K562 (cell line): Measurements from ENCODE around the gene ULK3. TPM values are rescaled to one million over a fixed set of nuclear protein-coding genes. Genes with fewer than 3 reads are reported as not detected.
A peak's percentile ranks its signal among the peaks of the same experiment; 100 is the strongest.

Experiments used
- ATAC-seq: fragments of 200-7000 bp; cut with Tn5 transposase; 3 replicates; pipeline ENCODE4 v1.9.1; 2020; ENCODE audit warnings: moderate library complexity
- Bru-seq: library from RNA; stranded (reverse); fragments of 400-500 nt; gene quantifications from one replicate; lab custom pipeline; 2021; lab: Mats Ljungman, UMichigan
- BruChase-seq, 2 experiments: library from RNA; stranded (reverse); fragments of 400-500 nt; gene quantifications; one replicate each; lab custom pipeline; 2021; lab: Mats Ljungman, UMichigan
- BruUV-seq: library from RNA; stranded (reverse); fragments of 400-500 nt; replicated peaks from 2 replicates; lab custom pipeline; 2021; lab: Mats Ljungman, UMichigan
- CTCF ChIA-PET: fragments of 300-600 bp; formaldehyde crosslinking; extraction: SDS; loops from one replicate; lab custom pipeline; 2021; ENCODE audit warnings: low intra/inter-chr PET ratio; lab: Yijun Ruan, JAX
- POLR2A ChIA-PET: fragments of 300-600, 350-650 bp; sonication (Branson Sonifier 250); formaldehyde crosslinking; extraction: SDS; loops from one replicate; lab custom pipeline; 2021; ENCODE audit warnings: antibody characterized with exemption, inconsistent platforms; lab: Yijun Ruan, JAX
- DNase-seq, 4 experiments: peaks; one replicate each; pipeline versions ENCODE4 v3.0.0 to v3.0.0-alpha.2; 2011 to 2018; ENCODE audit warnings: low spot score in 3 of 4, mixed read lengths in 3 of 4; ENCODE audit errors: extremely low read depth in 1 of 4
- FAIRE-seq: peaks from 2 replicates; lab custom pipeline; 2011; peaks lifted over from hg19 to GRCh38; lab: Jason Lieb, UNC
- H2AFZ ChIP-seq: 2 replicates; pipeline ENCODE4 v1.6.0; 2011; ENCODE audit warnings: low read depth, low read length, control low read depth, inconsistent platforms
- H3K27ac ChIP-seq: fragments of 200-600 bp; 3 replicates; pipeline ENCODE4 v1.8.0; 2011; ENCODE audit warnings: low read depth, mild to moderate bottlenecking, control low read depth, inconsistent platforms, low read length, moderate library complexity, mixed read lengths; ENCODE audit errors: extremely low read depth
- H3K27me3 ChIP-seq, 2 experiments: fragments of 300-600 bp in 1 of 2; 2 replicates in 1 of 2; 3 replicates in 1 of 2; pipeline versions ENCODE4 v1.6.0 to v1.8.0; 2011; ENCODE audit warnings: inconsistent platforms in 2 of 2, low read length in 2 of 2, mild to moderate bottlenecking in 1 of 2, mixed read lengths in 1 of 2, moderate library complexity in 1 of 2; ENCODE audit not compliant: control insufficient read depth in 2 of 2, insufficient read depth in 2 of 2
- H3K36me3 ChIP-seq: fragments of 300-600 bp; 3 replicates; pipeline ENCODE4 v1.8.0; 2011; ENCODE audit warnings: mild to moderate bottlenecking, low read length, inconsistent platforms; ENCODE audit not compliant: control insufficient read depth, insufficient read depth
- H3K4me1 ChIP-seq, 2 experiments: fragments of 200-600 bp in 1 of 2; replicated peaks in 1 of 2; 2 replicates in 1 of 2; 3 replicates in 1 of 2; pipeline versions ENCODE4 v1.5.1 to v1.8.0; 2011; ENCODE audit warnings: inconsistent platforms in 2 of 2, low read length in 2 of 2, mild to moderate bottlenecking in 1 of 2, mixed read lengths in 1 of 2, moderate library complexity in 1 of 2; ENCODE audit not compliant: control insufficient read depth in 2 of 2, insufficient read depth in 2 of 2
- H3K4me2 ChIP-seq: 2 replicates; pipeline ENCODE4 v1.6.1; 2011; ENCODE audit warnings: low read length, control low read depth, inconsistent platforms, mixed read lengths; ENCODE audit not compliant: insufficient read depth
- H3K4me3 ChIP-seq: fragments of 200-600 bp; sonication (generic), shearing (Covaris generic); 2 replicates; pipeline ENCODE4 v1.5.1; 2016; ENCODE audit warnings: control low read depth, inconsistent platforms
- H3K79me2 ChIP-seq: fragments of 200-600 bp; 3 replicates; pipeline ENCODE4 v1.8.0; 2011; ENCODE audit warnings: low read length, inconsistent platforms; ENCODE audit not compliant: control insufficient read depth, insufficient read depth
- H3K9ac ChIP-seq, 2 experiments: 2 replicates each; pipeline versions ENCODE4 v1.6.0 to v1.6.1; 2011; ENCODE audit warnings: low read depth in 2 of 2, low read length in 2 of 2, control low read depth in 1 of 2, inconsistent platforms in 1 of 2, mild to moderate bottlenecking in 1 of 2, mixed read lengths in 1 of 2; ENCODE audit not compliant: insufficient read depth in 1 of 2
- H3K9me1 ChIP-seq: one replicate; pipeline ENCODE4 v1.6.0; 2011; ENCODE audit warnings: inconsistent platforms, mild to moderate bottlenecking, low read length, moderate library complexity; ENCODE audit not compliant: control insufficient read depth, insufficient read depth
- H3K9me3 ChIP-seq: replicated peaks from 2 replicates; pipeline ENCODE4 v1.5.1; 2011; ENCODE audit warnings: low read depth, low read length, inconsistent platforms; ENCODE audit not compliant: control insufficient read depth, insufficient read depth
- H4K20me1 ChIP-seq: replicated peaks from 2 replicates; pipeline ENCODE4 v1.6.1; 2011; ENCODE audit warnings: low read length, inconsistent platforms, mixed read lengths; ENCODE audit not compliant: control insufficient read depth, insufficient read depth
- DDX20 ChIP-seq: fragments of 450-650 bp; IDR thresholded peaks from 2 replicates; pipeline ENCODE4 v1.6.1; 2016; ENCODE audit warnings: missing genetic modification characterization, low read depth, mild to moderate bottlenecking, missing compliant biosample characterization, moderate library complexity
- FOXP1 ChIP-seq: sonication (generic); formaldehyde crosslinking; IDR thresholded peaks from 2 replicates; pipeline ENCODE4 v1.8.0; 2022; ENCODE audit warnings: mild to moderate bottlenecking, missing genetic modification reagents
- JUN ChIP-seq, 2 experiments: sonication (generic) in 1 of 2; formaldehyde crosslinking in 1 of 2; IDR thresholded peaks; 2 replicates each; pipeline versions ENCODE4 v1.6.1 to v1.8.0; 2012 to 2022; ENCODE audit warnings: borderline replicate concordance in 2 of 2, mild to moderate bottlenecking in 2 of 2, improper control_type of control experiment in 1 of 2, low read depth in 1 of 2, low read length in 1 of 2, missing genetic modification reagents in 1 of 2
- PCBP2 ChIP-seq: fragments of 200-400 bp; formaldehyde crosslinking; IDR thresholded peaks from 2 replicates; pipeline ENCODE4 v1.6.1; 2018; ENCODE audit warnings: low read length, low read depth, mild to moderate bottlenecking, moderate library complexity; ENCODE audit not compliant: poor library complexity, severe bottlenecking
- POLR2B ChIP-seq: fragments of 450-650 bp; IDR thresholded peaks from 2 replicates; pipeline ENCODE4 v1.6.1; 2018; ENCODE audit warnings: low read depth; ENCODE audit not compliant: partially characterized antibody
- RCOR1 ChIP-seq, 2 experiments: IDR thresholded peaks; 2 replicates each; pipeline ENCODE4 v1.6.1; 2012; ENCODE audit warnings: low read depth in 2 of 2, low read length in 2 of 2, borderline replicate concordance in 1 of 2, improper control_type of control experiment in 1 of 2
- SMAD2 ChIP-seq: fragments of 150-350 bp; IDR thresholded peaks from 2 replicates; pipeline ENCODE4 v1.6.1; 2014; ENCODE audit warnings: low read depth, mild to moderate bottlenecking, low read length
- YY1 ChIP-seq, 3 experiments: IDR thresholded peaks; 2 replicates each; pipeline ENCODE4 v1.6.1; 2011; ENCODE audit warnings: low read length in 2 of 3, mild to moderate bottlenecking in 2 of 3, moderate library complexity in 2 of 3, borderline replicate concordance in 1 of 3, control low read depth in 1 of 3, low read depth in 1 of 3; ENCODE audit not compliant: insufficient read depth in 3 of 3, insufficient replicate concordance in 2 of 3, control insufficient read depth in 1 of 3, insufficient read length in 1 of 3; ENCODE audit errors: extremely low read depth in 1 of 3
- ZNF24 ChIP-seq: fragments of 450-650 bp; IDR thresholded peaks from 2 replicates; pipeline ENCODE4 v1.6.1; 2016
- WGBS: fragments of 100-300 bp; shearing (Covaris generic); methylation state at CpG from one replicate; pipeline ENCODE4 v1.1.6; 2016; ENCODE audit warnings: low coverage, mixed read lengths; ENCODE audit not compliant: insufficient coverage; ENCODE audit errors: missing lambda C conversion rate; 5-methylcytosine and 5-hydroxymethylcytosine counted together
- in situ Hi-C: fragments of 300-500 bp; cut with MboI; formaldehyde crosslinking; loops from 4 replicates; pipeline ENCODE4 v1.15.0; 2018; ENCODE audit warnings: inconsistent platforms, mixed read lengths
- intact Hi-C: fragments of 100-400 bp; cut with micrococcal nuclease; formaldehyde crosslinking; loops from 2 replicates; pipeline ENCODE4 v1.14.2; 2022
- long read RNA-seq, 3 experiments: library from polyadenylated mRNA in 2 of 3; library from RNA in 1 of 3; unstranded in 2 of 3; stranded (forward) in 1 of 3; transcript quantifications; one replicate each; pipeline ENCODE4 v2.0.0, GENCODE V29; 2019 to 2022
- polyA minus RNA-seq, 3 experiments: library from RNA; depleted of rRNA, polyadenylated mRNA; stranded (reverse); fragments of >200 nt; gene quantifications; 2 replicates each; pipeline ENCODE4 v1.2.3, GENCODE V29; 2011
- polyA plus RNA-seq, 8 experiments: library from polyadenylated mRNA; depleted of rRNA in 4 of 8; stranded (reverse) in 5 of 8; unstranded in 3 of 8; fragments of >200 nt; fragmentation: Nextera tagmentation in 2 of 8; fragmentation: Illumina TruSeq in 1 of 8; extraction: Ambion mirVana in 2 of 8; extraction: Trizol in 1 of 8; gene quantifications; 2 replicates each; pipeline versions ENCODE4 v1.2.1 to v1.2.3, GENCODE V29; 2011 to 2014; ENCODE audit warnings: inconsistent platforms in 1 of 8, missing spikeins in 1 of 8
- total RNA-seq, 7 experiments: library from RNA; depleted of rRNA in 6 of 7; stranded (reverse); fragments of >200 nt in 6 of 7; fragmentation: Illumina TruSeq in 2 of 7; extraction: Trizol in 2 of 7; gene quantifications; 2 replicates each; pipeline versions ENCODE4 v1.2.1 to v1.2.3, GENCODE V29; 2011 to 2021; ENCODE audit warnings: low replicate concordance in 1 of 7
- TF ChIP-seq, protein P1 (sequence below): sonication (generic); formaldehyde crosslinking; IDR thresholded peaks from 2 replicates; pipeline ENCODE4 v1.9.0; 2022; ENCODE audit warnings: mild to moderate bottlenecking, missing genetic modification reagents

The ULK3 gene, protein sequence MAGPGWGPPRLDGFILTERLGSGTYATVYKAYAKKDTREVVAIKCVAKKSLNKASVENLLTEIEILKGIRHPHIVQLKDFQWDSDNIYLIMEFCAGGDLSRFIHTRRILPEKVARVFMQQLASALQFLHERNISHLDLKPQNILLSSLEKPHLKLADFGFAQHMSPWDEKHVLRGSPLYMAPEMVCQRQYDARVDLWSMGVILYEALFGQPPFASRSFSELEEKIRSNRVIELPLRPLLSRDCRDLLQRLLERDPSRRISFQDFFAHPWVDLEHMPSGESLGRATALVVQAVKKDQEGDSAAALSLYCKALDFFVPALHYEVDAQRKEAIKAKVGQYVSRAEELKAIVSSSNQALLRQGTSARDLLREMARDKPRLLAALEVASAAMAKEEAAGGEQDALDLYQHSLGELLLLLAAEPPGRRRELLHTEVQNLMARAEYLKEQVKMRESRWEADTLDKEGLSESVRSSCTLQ
- total RNA-seq (2011; cell fraction: chromatin; rRNA removed; ENCODE audit: low replicate concordance), result 107 and 242 TPM in 2 replicates
- 124 and 125 TPM in 2 replicates for total RNA-seq (2011; cell fraction: nucleolus; rRNA removed)
- 82.4 and 89.4 TPM in 2 replicates for total RNA-seq (2011; cell fraction: nucleoplasm; rRNA removed)
- 34.9 and 35.9 TPM in 2 replicates for total RNA-seq (2014; rRNA removed)
- total RNA-seq (2014; rRNA removed; fragmentation: Illumina TruSeq; extraction: Trizol), result 18.2 and 19.3 TPM in 2 replicates
- 24.9 and 25.5 TPM in 2 replicates for total RNA-seq (2015; rRNA removed; fragmentation: Illumina TruSeq; extraction: Trizol)
- total RNA-seq (2021), result 36.9 and 38.3 TPM in 2 replicates
- polyA plus RNA-seq (2011; rRNA removed), result 61.5 and 68.0 TPM in 2 replicates
- polyA plus RNA-seq (2011; cell fraction: cytosol; rRNA removed), result 45.9 and 75.1 TPM in 2 replicates
- 426 and 551 TPM in 2 replicates for polyA plus RNA-seq (2011; cell fraction: nucleus; rRNA removed)
- polyA plus RNA-seq (2012), result 42.4 and 44.3 TPM in 2 replicates
- polyA plus RNA-seq (2014; fragmentation: Illumina TruSeq; extraction: Trizol), result 43.2 and 49.7 TPM in 2 replicates
- polyA plus RNA-seq (2014; fragmentation: Nextera tagmentation; extraction: Ambion mirVana), result under 1 TPM; 0.68 to 0.88 TPM
- polyA plus RNA-seq (2014; rRNA removed), result 60.9 and 62.5 TPM in 2 replicates
- 23.1 and 27.7 TPM in 2 replicates for polyA minus RNA-seq (2011; rRNA and poly(A)+ RNA removed)
- polyA minus RNA-seq (2011; cell fraction: cytosol; rRNA and poly(A)+ RNA removed), result 13.6 and 16.5 TPM in 2 replicates
- polyA minus RNA-seq (2011; cell fraction: nucleus; rRNA and poly(A)+ RNA removed), result 38.5 and 48.7 TPM in 2 replicates
- percentile 71 among the genes with signal in this experiment for Bru-seq, nascent RNA
- BruChase-seq, experiment 1, labeled RNA remaining after a 2-hour chase, result percentile 61 among the genes with signal in this experiment
- percentile 67 among the genes with signal in this experiment for BruChase-seq, experiment 2, labeled RNA remaining after a 6-hour chase
- long read RNA-seq, experiment 1, transcript ULK3-220 (16 exons, 2,611 nt), result minor isoform, 5 of 168 reads
- long read RNA-seq, experiment 1, transcript ULK3-201 (16 exons, 2,623 nt), result major isoform, 12 of 168 reads
- long read RNA-seq, experiment 1, partial matches to known transcripts, result 83 of 168 reads
- long read RNA-seq, experiment 1, other reads (novel, unspliced or antisense), result 64 of 168 reads
- long read RNA-seq, experiment 2, transcript ULK3-201 (16 exons, 2,623 nt), result major isoform, 7 of 28 reads
- long read RNA-seq, experiment 2, partial matches to known transcripts, result 1 of 28 reads
- long read RNA-seq, experiment 2, other reads (novel, unspliced or antisense), result 18 of 28 reads
- long read RNA-seq, experiment 3, transcript ULK3-201 (16 exons, 2,623 nt), result major isoform, 5 of 21 reads
- long read RNA-seq, experiment 3, partial matches to known transcripts, result 2 of 21 reads
- long read RNA-seq, experiment 3, other reads (novel, unspliced or antisense), result 10 of 21 reads

DNA sequence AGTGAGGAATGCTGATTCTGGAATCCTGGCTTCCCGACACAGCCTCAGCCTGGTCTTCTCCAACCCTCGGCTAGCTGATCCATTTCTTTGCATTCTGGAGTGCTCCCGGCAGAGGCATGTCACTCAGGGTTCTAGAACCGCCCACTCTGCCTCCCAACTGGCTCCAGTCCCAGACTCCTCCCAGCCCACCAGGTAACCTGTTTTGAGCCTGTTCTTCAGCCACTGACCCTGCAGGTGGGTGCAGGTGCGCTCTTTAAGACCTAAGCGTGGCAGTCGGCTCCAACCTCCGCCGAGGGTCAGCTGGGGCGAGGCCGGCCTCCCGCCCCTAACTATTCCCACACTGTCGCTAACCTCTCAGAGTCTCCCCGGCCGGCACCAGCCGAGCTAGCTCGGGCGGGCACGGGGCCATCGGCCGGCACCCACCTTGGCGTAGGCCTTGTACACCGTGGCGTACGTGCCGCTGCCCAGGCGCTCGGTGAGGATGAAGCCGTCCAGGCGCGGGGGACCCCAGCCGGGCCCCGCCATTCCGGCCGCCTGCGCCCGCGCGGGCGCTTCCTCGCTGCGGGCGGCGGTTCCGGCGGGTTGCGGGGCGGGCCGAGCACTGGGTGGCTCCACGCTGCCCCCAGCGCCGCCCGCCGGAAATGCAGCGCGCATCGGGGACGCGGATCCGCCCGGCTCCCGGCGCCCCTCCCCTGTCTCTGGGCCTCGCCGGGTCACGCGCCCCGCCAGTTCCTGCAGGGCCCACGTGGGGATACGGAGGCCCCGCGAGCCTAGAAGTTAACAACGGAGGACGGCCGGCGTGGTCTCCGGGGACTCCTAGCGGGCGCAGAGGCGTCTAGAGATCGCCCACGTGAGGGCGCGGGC, at the start of gene ULK3:
ULK3 (minus strand) TSS at position 576 of the 864 bp plus-strand sequence; CDS start at position 525, 51 bp downstream.
- H2AFZ ChIP-seq, result peak within 1 kb of the TSS; percentile 97
- no peaks in the 10 kb centered on the region for H3K9me3 ChIP-seq
- peaks cover 14% of the 10 kb centered on the region; the same call in 2 of the 3 replicates for H3K79me2 ChIP-seq
- peak within 1 kb of the TSS; percentile 82 to 96 for H3K9ac ChIP-seq
- FAIRE-seq (peak; percentile 99), ATAC-seq (peak; percentile 91), DNase-seq (peak; percentile 93 to 96 (median 94))
- H3K27me3 ChIP-seq, result no peaks in the 10 kb centered on the region
- H3K4me2 ChIP-seq, result peak within 1 kb of the TSS; percentile 99
- H3K4me1 ChIP-seq, result peaks cover 19 to 59% of the 10 kb centered on the region in 2 experiments; a peak in 4 of 5 replicates
- WGBS, result under 1% methylated on average over 44 of the region's 84 CpGs
- CTCF ChIA-PET, result interaction anchor here (0.6 to 1.7 kb wide), 2 partner anchors 14 to 59 kb away, joined by 3 to 4 read pairs; no protein-coding TSS in a partner anchor
- H3K4me3 ChIP-seq, result peak within 1 kb of the TSS; percentile 99
- intact Hi-C loops (loop anchor here (5.0 kb wide), 3 partner anchors 49 to 144 kb away; partner anchors contain the start of gene MPI), in situ Hi-C loops (no loop called here)
- POLR2A ChIA-PET, result interaction anchor here (0.6 to 1.5 kb wide), 8 partner anchors 16 to 377 kb away, joined by 3 to 5 read pairs (median 3); partner anchors contain the start of genes CPLX3 and FAM219B
- BruUV-seq, result no TSS peak
- H3K27ac ChIP-seq, result peak within 1 kb of the TSS; percentile 77
- H3K36me3 ChIP-seq, result peaks cover 55% of the 10 kb centered on the region; the same call in 2 of the 3 replicates
- H3K9me1 ChIP-seq, result peaks cover 11% of the 10 kb centered on the region
- H4K20me1 ChIP-seq, result peaks cover 4% of the 10 kb centered on the region; the same call in 1 of the 2 replicates
- peak; percentile 89 for TF ChIP-seq FOXP1 (CRISPR knock-in tag)
- TF ChIP-seq DDX20 (tag), result no peak
- peak in 2 of 3 experiments; percentile 31 to 60 for TF ChIP-seq YY1 (IDR thresholded peaks at IDR 0.05; ENCODE audit: borderline replicate concordance in 1 of 3, control insufficient read depth in 1 of 3, extremely low read depth in 1 of 3, insufficient read depth in 3 of 3, insufficient read length in 1 of 3, insufficient replicate concordance in 2 of 3, low read depth in 1 of 3, low read length in 2 of 3)
- no peak for TF ChIP-seq ZNF24
- TF ChIP-seq, protein P1, sequence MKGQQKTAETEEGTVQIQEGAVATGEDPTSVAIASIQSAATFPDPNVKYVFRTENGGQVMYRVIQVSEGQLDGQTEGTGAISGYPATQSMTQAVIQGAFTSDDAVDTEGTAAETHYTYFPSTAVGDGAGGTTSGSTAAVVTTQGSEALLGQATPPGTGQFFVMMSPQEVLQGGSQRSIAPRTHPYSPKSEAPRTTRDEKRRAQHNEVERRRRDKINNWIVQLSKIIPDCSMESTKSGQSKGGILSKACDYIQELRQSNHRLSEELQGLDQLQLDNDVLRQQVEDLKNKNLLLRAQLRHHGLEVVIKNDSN (CRISPR knock-in tag), result peak; percentile 95
- TF ChIP-seq POLR2B, result peak; percentile 64
- peak in 1 of 2 experiments; percentile 65; a peak in 2 of 4 replicates for TF ChIP-seq RCOR1 (IDR thresholded peaks at IDR 0.05; ENCODE audit: borderline replicate concordance in 1 of 2, low read depth in 2 of 2, low read length in 2 of 2)
- no peak for TF ChIP-seq PCBP2
- peak; percentile 71; the same call in 1 of the 2 replicates for TF ChIP-seq JUN (IDR thresholded peaks at IDR 0.05; ENCODE audit: borderline replicate concordance, low read depth, low read length)
- no peak for TF ChIP-seq JUN (CRISPR knock-in tag; IDR thresholded peaks at IDR 0.05; ENCODE audit: borderline replicate concordance)
- TF ChIP-seq SMAD2, result no peak
